ENCODE data around the gene ALOX5. TPM values are rescaled to one million over a fixed set of nuclear protein-coding genes. Genes with fewer than 3 reads are reported as not detected.
A peak's percentile ranks its signal among the peaks of the same experiment; 100 is the strongest.

ALOX5 gene
- total RNA-seq, 4 donors from 2014 or later: 13.5 to 27.2 (median 21.1) TPM

- in situ Hi-C loops (cut with MboI; ENCODE audit: low pct_ligation_motif_present in 1 of 4, low pct_unique_long_range_greater_than_20kb in 1 of 4, low sequenced_read_pairs in 3 of 4) (no loop called here), intact Hi-C loops (cut with DNase I; ENCODE audit: low total_unique reads) (no loop called here)
- no peak for DNase-seq
- Histone ChIP-seq H3K4me1 (no peaks in the 10 kb centered on the region), H3K27ac (no peak overlapping the region), H3K9me3 (peaks cover 0 to 4% of the 10 kb centered on the region in 2 donors), H3K27me3 (no peaks in the 10 kb centered on the region), H3K4me3 (no peak overlapping the region), H3K36me3 (no peaks in the 10 kb centered on the region)
- TF ChIP-seq EP300 (IDR thresholded peaks at IDR 0.05; ENCODE audit: low read depth) (no peak), CTCF (IDR thresholded peaks at IDR 0.05) (no peak), POLR2AphosphoS5 (IDR thresholded peaks at IDR 0.05) (no peak), POLR2A (IDR thresholded peaks at IDR 0.05) (no peak)
- WGBS, 2 donors (ENCODE audit: low coverage in 1 of 2): 58 to 60% methylated on average over 1 of the region's 1 CpG
These were observed 24.6 kb downstream of the ALOX5 start for GRCh38 chr10:45398595-45398994.

- Histone ChIP-seq H3K4me3 (no peak overlapping the region), H3K36me3 (no peaks in the 10 kb centered on the region), H3K9me3 (peaks cover 0 to 4% of the 10 kb centered on the region in 2 donors), H3K4me1 (no peaks in the 10 kb centered on the region), H3K27me3 (no peaks in the 10 kb centered on the region), H3K27ac (no peak overlapping the region)
- in situ Hi-C loops (cut with MboI; ENCODE audit: low pct_ligation_motif_present in 1 of 4, low pct_unique_long_range_greater_than_20kb in 1 of 4, low sequenced_read_pairs in 3 of 4): no loop called here
- 81 to 85% methylated on average over 2 of the region's 2 CpGs for WGBS, 2 donors (ENCODE audit: low coverage in 1 of 2)
- no peak for TF ChIP-seq EP300 (IDR thresholded peaks at IDR 0.05; ENCODE audit: low read depth)
- TF ChIP-seq POLR2AphosphoS5 (IDR thresholded peaks at IDR 0.05): no peak
- TF ChIP-seq POLR2A (IDR thresholded peaks at IDR 0.05): no peak
- no peak for TF ChIP-seq CTCF (IDR thresholded peaks at IDR 0.05)
- intact Hi-C loops (cut with DNase I; ENCODE audit: low total_unique reads): no loop called here
- no peak for DNase-seq
These were observed 25.1 kb downstream of the ALOX5 start for GRCh38 chr10:45399113-45399512.

- Histone ChIP-seq H3K27ac (no peak overlapping the region), H3K9me3 (no peaks in the 10 kb centered on the region), H3K4me3 (no peak overlapping the region), H3K4me1 (no peaks in the 10 kb centered on the region), H3K36me3 (no peaks in the 10 kb centered on the region), H3K27me3 (no peaks in the 10 kb centered on the region)
- intact Hi-C loops (cut with DNase I; ENCODE audit: low total_unique reads): no loop called here
- TF ChIP-seq CTCF (IDR thresholded peaks at IDR 0.05): no peak
- no peak for TF ChIP-seq EP300 (IDR thresholded peaks at IDR 0.05; ENCODE audit: low read depth)
- TF ChIP-seq POLR2A (IDR thresholded peaks at IDR 0.05): no peak
- TF ChIP-seq POLR2AphosphoS5 (IDR thresholded peaks at IDR 0.05): no peak
- no peak for DNase-seq
- 85 to 89% methylated on average over 8 of the region's 8 CpGs for WGBS, 2 donors (ENCODE audit: low coverage in 1 of 2)
- in situ Hi-C loops (cut with MboI; ENCODE audit: low pct_ligation_motif_present in 1 of 4, low pct_unique_long_range_greater_than_20kb in 1 of 4, low sequenced_read_pairs in 3 of 4): no loop called here
These were observed 29.1 kb downstream of the ALOX5 start for GRCh38 chr10:45403151-45403550.

GRCh38 chr10:45404087-45404769 lies 30.2 kb downstream of the ALOX5 start:
- 61 to 74% methylated on average over 6 to 10 of the region's 10 CpGs for WGBS, 2 donors (ENCODE audit: low coverage in 1 of 2)
- in situ Hi-C loops (cut with MboI; ENCODE audit: low pct_ligation_motif_present in 1 of 4, low pct_unique_long_range_greater_than_20kb in 1 of 4, low sequenced_read_pairs in 3 of 4): no loop called here
- H3K27me3 ChIP-seq: no peaks in the 10 kb centered on the region
- H3K4me1 ChIP-seq: no peaks in the 10 kb centered on the region
- H3K9me3 ChIP-seq: no peaks in the 10 kb centered on the region
- TF ChIP-seq POLR2A (IDR thresholded peaks at IDR 0.05) (no peak), CTCF (IDR thresholded peaks at IDR 0.05) (no peak), EP300 (IDR thresholded peaks at IDR 0.05; ENCODE audit: low read depth) (no peak)
- DNase-seq: no peak
- intact Hi-C loops (cut with DNase I; ENCODE audit: low total_unique reads): no loop called here
- H3K4me3 ChIP-seq: no peak overlapping the region
- H3K27ac ChIP-seq: peak overlapping the region in 3 of 4 donors; percentile 8 to 17 (median 12)
- no peaks in the 10 kb centered on the region for H3K36me3 ChIP-seq

Data from transverse colon (tissue), 4 donors.